ENCODE data around the gene SLC25A29.

The SLC25A29 gene

GRCh38 chr14:100325231-100325632, 19.0 kb upstream of the SLC25A29 start:
- H3K27me3 ChIP-seq (ENCODE audit: insufficient read depth, low read length, poor library complexity, severe bottlenecking), result no peaks in the 10 kb centered on the region
- no peaks in the 10 kb centered on the region for H3F3A ChIP-seq (ENCODE audit: low read depth)
- H2AFZ ChIP-seq (ENCODE audit: low read length), result no peak overlapping the region
- H3K9me2 ChIP-seq (replicated peaks; ENCODE audit: low read depth, low read length), result no peaks in the 10 kb centered on the region
- no peaks in the 10 kb centered on the region for H3K4me1 ChIP-seq (ENCODE audit: insufficient read depth, low read length, poor library complexity, severe bottlenecking)
- TF ChIP-seq CTCF (conservative IDR thresholded peaks at IDR 0.05; ENCODE audit: low read length) (no peak), EZH2phosphoT487 (IDR thresholded peaks at IDR 0.05; ENCODE audit: borderline replicate concordance) (no peak)
- no peaks in the 10 kb centered on the region for H4K20me1 ChIP-seq (ENCODE audit: insufficient read depth, low read length, poor library complexity, severe bottlenecking)
- H3K36me3 ChIP-seq (ENCODE audit: insufficient read depth, low read length), result no peaks in the 10 kb centered on the region
- H3K4me2 ChIP-seq (ENCODE audit: low read depth, low read length, poor library complexity, severe bottlenecking), result no peak overlapping the region
- no peak overlapping the region for H3K4me3 ChIP-seq (ENCODE audit: low read length, poor library complexity, severe bottlenecking)
- no peaks in the 10 kb centered on the region for H3K9me3 ChIP-seq (ENCODE audit: insufficient read depth, low read depth, low read length)
- no peaks in the 10 kb centered on the region for H3K79me2 ChIP-seq (ENCODE audit: insufficient read depth, low read length)
- H3K9ac ChIP-seq (ENCODE audit: low read depth, low read length, poor library complexity, severe bottlenecking), result no peak overlapping the region

- Histone ChIP-seq H2AFZ (ENCODE audit: low read length) (no peak overlapping the region), H3K27me3 (ENCODE audit: insufficient read depth, low read length, poor library complexity, severe bottlenecking) (no peaks in the 10 kb centered on the region), H3K9me2 (replicated peaks; ENCODE audit: low read depth, low read length) (no peaks in the 10 kb centered on the region), H3F3A (ENCODE audit: low read depth) (no peaks in the 10 kb centered on the region), H4K20me1 (ENCODE audit: insufficient read depth, low read length, poor library complexity, severe bottlenecking) (no peaks in the 10 kb centered on the region), H3K36me3 (ENCODE audit: insufficient read depth, low read length) (no peaks in the 10 kb centered on the region), H3K4me1 (ENCODE audit: insufficient read depth, low read length, poor library complexity, severe bottlenecking) (no peaks in the 10 kb centered on the region), H3K4me3 (ENCODE audit: low read length, poor library complexity, severe bottlenecking) (no peak overlapping the region), H3K9me3 (ENCODE audit: insufficient read depth, low read depth, low read length) (no peaks in the 10 kb centered on the region), H3K4me2 (ENCODE audit: low read depth, low read length, poor library complexity, severe bottlenecking) (no peak overlapping the region), H3K9ac (ENCODE audit: low read depth, low read length, poor library complexity, severe bottlenecking) (no peak overlapping the region), H3K79me2 (ENCODE audit: insufficient read depth, low read length) (no peaks in the 10 kb centered on the region)
- TF ChIP-seq CTCF (conservative IDR thresholded peaks at IDR 0.05; ENCODE audit: low read length), result no peak
- no peak for TF ChIP-seq EZH2phosphoT487 (IDR thresholded peaks at IDR 0.05; ENCODE audit: borderline replicate concordance)
These were observed 17.7 kb upstream of the SLC25A29 start for GRCh38 chr14:100323942-100324307.

GRCh38 chr14:100323121-100323941, 17.1 kb upstream of the SLC25A29 start, which contains the start of gene SLC25A47:
Gene SLC25A47, plus strand, starts transcription at chr14:100323339. Its CDS starts 76 bp downstream, at chr14:100323415.
- Histone ChIP-seq H3K4me1 (ENCODE audit: insufficient read depth, low read length, poor library complexity, severe bottlenecking) (no peaks in the 10 kb centered on the region), H3K9me2 (replicated peaks; ENCODE audit: low read depth, low read length) (no peaks in the 10 kb centered on the region), H3K9me3 (ENCODE audit: insufficient read depth, low read depth, low read length) (no peaks in the 10 kb centered on the region), H3F3A (ENCODE audit: low read depth) (no peaks in the 10 kb centered on the region), H3K27me3 (ENCODE audit: insufficient read depth, low read length, poor library complexity, severe bottlenecking) (no peaks in the 10 kb centered on the region), H3K4me2 (ENCODE audit: low read depth, low read length, poor library complexity, severe bottlenecking) (no peak within 1 kb of the TSS), H3K9ac (ENCODE audit: low read depth, low read length, poor library complexity, severe bottlenecking) (no peak within 1 kb of the TSS), H3K36me3 (ENCODE audit: insufficient read depth, low read length) (no peaks in the 10 kb centered on the region), H2AFZ (ENCODE audit: low read length) (no peak within 1 kb of the TSS), H4K20me1 (ENCODE audit: insufficient read depth, low read length, poor library complexity, severe bottlenecking) (no peaks in the 10 kb centered on the region), H3K4me3 (ENCODE audit: low read length, poor library complexity, severe bottlenecking) (no peak within 1 kb of the TSS), H3K79me2 (ENCODE audit: insufficient read depth, low read length) (no peaks in the 10 kb centered on the region)
- no peak for TF ChIP-seq CTCF (conservative IDR thresholded peaks at IDR 0.05; ENCODE audit: low read length)
- no peak for TF ChIP-seq EZH2phosphoT487 (IDR thresholded peaks at IDR 0.05; ENCODE audit: borderline replicate concordance)

All from Loucy (cell line).